HG02610 (cell line): Measurements from ENCODE around the gene DNMT1.
"Not testable (repeated sequence)": the region's sequence is repeated elsewhere in the genome, so short reads cannot be mapped to it uniquely, and the experiment has no call there.

Experiments
- ATAC-seq: cut with Tn5 transposase; IDR thresholded peaks from one replicate; pipeline ENCODE4 v1.9.1; 2021; ENCODE audit warnings: mild to moderate bottlenecking, moderate library complexity; ENCODE audit not compliant: unreplicated experiment

Gene DNMT1

DNA sequence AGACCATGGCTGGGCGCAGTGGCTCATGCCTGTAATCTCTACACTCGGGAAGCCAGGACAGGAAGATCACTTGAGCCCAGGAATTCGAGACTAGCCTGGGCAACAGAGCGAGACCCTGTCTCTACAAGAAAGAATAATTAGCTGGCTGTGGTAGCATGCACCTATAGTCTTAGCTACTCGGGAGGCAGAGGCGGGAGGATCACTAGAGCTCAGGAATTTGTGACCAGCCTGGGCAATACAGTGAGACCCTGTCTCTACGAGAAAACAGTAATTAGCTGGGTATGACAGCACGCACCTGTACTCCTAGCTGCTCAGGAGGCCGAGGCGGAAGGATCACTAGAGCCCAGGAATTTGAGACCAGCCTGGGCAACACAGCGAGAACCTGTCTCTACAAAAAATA is 7.4 kb downstream of the DNMT1 start:
- no peak for ATAC-seq

DNA sequence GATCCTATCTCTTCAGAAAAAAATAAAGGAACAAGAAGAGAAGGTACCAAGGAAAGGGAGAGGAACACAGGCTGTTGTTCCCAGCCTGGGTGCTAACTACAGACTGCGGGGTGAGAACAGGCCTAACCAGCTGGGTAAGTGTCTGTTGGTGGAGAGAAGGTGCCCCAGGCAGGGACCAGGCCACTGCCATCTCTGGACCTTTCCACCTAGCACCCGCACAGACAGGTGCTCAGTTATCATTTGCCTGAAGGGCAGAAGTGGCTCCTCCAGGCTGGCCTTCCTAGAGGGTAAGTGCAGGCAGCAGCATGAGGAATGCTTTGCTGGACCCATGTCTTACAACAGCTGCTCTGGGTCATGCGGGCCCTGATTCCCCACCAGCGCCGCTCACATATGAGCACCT is 10.1 kb downstream of the DNMT1 start:
- no peak for ATAC-seq

DNA sequence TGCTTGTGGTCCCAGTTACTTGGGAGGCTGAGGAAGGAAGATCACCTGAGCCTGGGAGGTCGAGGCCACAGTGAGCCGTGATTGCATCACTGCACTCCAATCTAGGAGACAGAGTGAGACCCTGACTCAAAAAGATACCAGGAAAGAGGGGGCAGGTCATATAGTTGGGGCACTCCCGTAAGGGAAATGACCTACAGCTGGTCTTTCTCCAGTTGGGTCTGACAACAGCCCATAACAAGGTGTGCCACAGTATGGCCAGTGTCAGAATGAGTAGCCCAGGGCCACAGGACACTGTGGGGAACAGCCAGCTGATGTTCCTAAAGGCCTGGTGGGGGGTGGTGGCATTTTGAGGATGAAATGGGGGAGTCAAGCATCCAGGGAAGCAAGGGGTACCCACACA is 10.8 kb downstream of the DNMT1 start:
- ATAC-seq, result no peak

DNA sequence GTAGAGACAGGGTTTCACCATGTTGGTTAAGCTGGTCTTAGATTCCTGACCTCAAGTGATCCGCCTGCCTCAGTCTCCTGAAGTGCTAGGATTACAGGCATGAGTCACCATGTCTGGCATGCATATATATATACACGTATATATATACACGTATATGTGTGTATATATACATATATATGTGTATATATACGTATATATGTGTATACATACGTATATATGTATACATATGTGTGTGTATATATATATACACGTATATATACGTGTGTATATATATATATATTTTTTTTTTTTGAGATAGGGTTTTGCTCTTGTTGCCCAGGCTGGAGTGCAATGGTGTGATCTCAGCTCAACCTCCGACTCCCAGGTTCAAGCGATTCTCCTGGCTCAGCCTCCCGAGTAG is 11.9 kb downstream of the DNMT1 start:
- ATAC-seq, result no peak

DNA sequence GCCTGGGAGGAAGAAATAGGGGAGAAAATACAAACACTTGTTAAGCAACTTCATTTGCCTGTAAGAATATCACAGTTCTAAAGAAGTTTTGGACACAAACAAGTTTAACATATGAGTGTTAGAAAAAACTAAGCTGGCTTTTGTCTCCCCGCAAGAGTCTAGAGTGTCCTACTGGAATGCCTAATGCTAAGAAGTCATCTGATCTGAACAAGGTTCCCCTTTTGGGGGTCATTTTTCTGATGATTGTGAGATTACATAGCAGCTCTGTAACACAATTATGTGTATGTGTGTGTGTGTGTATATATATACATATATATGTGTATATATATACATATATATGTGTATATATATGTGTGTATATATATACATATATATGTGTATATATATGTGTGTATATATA is 12.7 kb downstream of the DNMT1 start:
- ATAC-seq, result no peak

DNA sequence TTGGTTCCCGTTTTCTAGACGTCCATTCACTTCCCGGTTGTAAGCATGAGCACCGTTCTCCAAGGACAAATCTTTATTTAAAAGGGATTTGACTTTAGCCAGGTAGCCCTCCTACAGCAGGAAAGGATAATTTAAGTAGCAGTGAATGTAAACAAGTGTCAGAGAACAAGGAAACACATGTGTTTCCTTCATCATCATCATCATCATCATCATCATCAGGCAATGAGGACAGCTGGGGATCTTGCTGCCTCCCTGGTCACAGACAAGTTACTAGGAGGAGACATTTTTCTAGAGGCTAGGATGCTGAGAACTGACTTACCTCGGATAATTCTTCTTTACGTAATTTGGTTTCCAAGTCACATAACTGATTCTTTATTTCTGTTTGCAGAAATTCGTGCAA is 14.3 kb downstream of the DNMT1 start:
- ATAC-seq, result no peak

DNA sequence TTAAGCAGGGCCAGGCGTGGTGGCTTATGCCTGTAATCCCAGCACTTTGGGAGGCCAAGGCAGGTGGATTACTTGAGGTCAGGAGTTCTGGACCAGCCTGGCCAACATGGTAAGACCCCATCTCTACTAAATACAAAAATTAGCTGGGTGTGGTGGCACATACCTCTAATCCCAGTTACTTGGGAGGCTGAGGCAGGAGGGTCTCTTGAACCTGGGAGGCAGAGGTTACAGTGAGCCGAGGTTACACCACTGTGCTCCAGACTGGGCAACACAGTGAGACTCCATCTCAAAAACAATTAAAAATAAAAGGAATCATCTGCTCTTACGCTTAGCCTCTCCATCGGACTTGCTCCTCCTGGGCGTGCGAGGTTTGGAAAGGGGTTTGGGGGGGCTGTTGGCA is 14.7 kb downstream of the DNMT1 start:
- ATAC-seq, result not testable (repeated sequence)

DNA sequence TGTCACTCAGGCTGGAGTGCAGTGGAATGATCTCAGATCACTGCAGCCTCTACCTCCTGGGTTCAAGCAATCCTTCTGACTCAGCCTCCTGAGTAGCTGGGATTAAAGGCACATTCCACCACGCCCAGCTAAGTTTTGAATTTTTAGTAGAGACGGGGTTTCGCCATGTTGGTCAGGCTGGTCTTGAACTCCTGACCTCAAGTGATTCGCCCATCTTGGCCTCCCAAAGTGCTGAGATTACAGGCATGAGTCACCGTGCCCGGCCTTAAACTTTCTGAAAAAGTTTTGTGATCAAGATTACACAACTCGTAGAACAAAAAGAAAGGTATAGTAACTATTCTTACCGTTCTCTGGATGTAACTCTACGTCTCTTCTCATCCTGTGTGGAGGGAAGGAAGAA is 21.2 kb downstream of the DNMT1 start:
- no peak for ATAC-seq

DNA sequence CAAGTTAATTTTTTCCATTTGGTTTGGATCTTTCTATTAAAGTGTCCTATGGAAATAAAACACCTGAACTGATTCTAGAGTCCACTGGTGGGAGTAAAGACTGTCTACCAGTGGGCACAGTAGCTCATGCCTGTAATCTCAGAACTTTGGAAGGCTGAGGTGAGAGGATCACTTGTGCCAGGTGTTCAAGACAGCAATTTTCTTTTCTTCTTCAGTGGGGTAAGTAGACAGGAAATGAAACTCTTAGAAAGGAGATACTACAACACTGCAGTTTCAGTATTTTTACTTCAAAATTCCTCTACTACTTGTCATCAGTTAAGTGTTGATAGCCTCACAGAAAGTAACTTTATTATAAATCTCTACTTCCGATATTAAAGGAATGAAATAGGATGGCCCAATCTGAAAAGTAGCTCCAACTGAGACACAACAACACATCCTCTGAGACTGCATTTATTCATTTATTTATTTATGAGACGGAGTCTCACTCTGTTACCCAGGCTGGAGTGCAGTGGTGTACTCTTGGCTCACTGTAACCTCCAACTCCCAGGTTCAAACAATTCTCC is 26.3 kb downstream of the DNMT1 start:
- no peak for ATAC-seq

DNA sequence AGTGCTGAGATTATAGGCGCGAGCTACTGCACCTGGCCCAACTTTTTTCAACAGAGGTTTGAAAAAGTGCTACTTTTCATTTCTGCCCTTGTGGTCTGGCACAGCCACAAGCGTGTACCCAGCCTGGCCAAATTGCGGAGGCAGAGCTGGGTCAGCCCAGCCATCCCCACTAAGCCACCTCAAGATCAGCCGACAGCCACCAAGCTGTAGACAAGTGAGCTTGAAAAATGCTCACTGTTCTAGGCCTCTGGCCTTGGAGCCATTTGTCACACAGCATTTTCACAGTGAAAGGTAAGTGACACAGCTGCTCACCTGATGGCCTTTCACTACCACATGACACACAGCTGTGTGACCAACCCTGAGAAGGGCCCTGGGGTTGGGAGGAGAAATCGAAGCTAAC is 27.3 kb downstream of the DNMT1 start:
- no peak for ATAC-seq

DNA sequence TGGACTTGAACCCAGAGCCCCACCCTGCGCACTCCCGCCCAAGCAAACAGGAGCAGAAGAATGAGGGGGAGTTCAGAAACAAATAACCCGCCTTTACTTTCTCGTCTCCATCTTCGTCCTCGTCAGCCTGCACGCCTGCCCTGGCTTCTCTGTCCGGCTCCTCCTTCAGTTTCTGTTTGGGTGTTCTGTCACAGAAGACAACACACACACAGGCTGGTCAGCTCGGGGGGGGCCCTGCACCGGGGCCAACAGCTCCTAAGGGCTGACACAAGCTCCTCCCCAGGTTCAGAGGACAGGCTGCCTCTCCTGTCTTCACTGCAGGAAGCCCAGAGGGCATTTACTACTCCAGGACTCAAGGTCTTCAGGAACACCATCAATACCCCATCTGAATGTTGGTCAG is 28.3 kb downstream of the DNMT1 start:
- ATAC-seq, result not testable (repeated sequence)

DNA sequence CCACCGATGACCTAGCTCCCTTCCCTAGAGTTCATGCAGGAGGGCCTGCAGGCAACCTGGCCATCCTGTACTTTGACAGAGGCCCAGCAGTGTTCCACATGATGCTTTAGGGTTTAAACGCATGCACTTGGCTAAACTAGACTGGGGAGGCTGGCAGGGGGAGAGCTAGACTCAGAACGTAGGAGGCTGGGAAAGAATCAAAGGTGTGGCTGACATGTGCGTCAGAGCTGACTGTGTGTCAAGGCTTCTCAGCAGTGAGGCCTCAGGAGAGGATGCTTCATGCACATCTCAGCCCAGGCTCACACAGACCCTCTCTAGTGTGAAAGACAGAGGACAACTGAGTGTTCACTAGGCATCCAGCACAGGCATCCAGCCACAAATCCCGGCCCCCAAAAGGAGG is 28.7 kb downstream of the DNMT1 start:
- ATAC-seq, result no peak

DNA sequence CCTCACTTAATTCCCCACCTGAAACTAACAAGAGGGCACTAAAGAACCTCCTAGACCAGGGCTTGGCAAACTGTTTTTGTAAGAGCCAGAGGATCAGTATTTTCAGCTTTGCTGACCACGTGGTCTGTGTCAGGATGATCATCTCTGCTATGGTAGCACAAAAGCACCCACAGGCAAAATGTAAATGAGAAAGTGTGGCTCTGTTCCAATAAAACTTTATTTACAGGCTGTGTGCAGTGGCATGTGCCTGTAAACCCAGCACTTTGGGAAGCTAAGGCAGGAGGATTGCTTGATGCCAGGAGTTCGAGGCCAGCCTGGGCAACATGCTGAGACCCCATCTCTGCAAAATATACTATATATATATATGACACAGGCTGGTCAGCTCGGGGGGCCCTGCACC is 31.2 kb downstream of the DNMT1 start:
- ATAC-seq, result no peak

DNA sequence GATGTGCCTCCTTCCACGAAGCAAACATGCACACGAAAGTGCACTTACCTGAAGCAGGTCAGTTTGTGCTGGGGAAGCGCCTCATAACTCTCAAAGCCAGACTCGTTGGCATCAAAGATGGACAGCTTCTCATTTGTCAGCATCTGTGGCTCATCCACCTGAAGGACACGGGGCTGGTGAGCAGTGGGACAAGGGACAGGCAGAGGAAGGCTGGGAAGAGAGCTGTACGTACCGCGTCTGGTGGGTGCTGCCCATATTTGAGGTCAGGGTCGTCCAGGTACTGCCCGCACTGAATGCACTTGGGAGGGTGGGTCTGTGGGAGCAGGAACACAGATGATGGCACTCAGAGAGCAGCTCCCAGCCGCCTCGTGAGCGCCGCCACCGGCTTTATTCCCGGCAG is 35.1 kb downstream of the DNMT1 start:
- no peak for ATAC-seq

DNA sequence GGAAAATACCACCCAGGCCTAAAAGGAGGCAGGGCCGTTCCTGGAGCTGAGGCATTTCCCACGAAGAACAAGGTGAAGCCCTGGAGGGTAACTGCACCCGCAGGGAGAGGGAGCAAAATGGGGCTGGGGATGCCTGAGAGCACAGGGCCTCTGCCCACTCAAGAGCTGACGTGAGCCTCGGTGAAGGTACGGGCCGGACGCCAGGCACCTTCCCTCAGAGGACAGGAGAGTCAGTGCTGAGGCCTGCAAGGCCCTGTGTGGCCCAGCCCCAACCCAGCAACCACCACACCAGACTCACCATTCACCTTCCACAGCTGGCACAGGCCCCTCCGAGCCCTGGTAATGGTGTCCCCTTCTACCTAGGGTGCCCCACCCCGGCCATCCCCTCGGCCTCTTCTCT is 36.3 kb downstream of the DNMT1 start:
- no peak for ATAC-seq

DNA sequence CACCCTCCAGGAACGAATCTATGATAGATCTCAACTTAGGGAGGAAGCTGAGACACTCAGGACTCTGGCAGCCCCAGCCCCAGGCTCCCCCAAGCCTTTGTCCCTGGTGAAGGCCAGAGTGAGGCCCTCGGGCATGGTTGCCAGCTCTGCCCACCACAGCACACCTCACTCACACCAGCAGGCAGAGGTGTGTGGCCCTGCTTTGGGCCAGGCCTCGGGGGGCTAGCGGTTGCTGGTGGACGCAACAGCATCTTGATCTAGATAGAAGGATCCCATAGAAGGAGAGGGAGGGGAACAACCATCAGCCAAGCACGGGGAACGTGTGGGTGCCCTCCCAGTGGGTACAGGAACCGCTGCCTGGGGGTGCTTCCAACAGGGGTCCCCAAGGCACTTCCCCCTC is 36.7 kb downstream of the DNMT1 start:
- no peak for ATAC-seq

DNA sequence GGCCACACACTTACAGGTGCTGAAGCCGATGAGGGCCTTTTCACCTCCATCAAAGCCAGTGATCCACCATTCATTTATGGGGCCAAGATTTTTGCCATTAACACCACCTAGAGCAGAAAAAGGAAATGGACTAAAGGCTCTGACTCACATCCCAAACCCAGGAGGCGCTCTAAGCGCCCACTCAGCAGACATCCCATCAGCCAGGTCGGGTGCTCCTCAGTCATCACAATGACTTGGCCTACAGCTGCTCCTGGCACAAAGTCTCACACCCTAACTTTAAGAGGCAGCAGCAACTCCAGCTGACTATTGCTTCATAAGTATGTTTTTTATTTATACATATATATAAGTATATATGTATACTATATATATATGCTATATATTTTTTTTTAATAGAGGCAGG is 38.9 kb downstream of the DNMT1 start:
- no peak for ATAC-seq

DNA sequence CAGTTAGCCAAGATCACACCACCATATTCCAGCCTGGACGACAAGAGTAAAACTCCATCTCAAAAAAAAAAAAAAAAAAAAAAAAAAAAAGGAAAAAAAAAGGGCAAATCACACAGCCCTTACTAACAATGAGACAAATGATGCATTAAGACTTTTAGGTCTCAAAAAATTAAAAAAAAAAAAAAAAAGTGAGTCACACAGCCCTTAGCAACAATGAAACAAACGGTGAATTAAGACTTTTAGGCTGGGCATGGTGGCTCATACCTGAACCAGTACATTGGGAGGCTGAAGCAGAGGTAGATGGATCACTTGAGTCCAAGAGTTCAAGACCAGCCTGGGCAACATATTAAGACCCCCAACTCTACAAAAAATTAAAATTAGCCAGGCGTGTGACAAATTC is 42.7 kb downstream of the DNMT1 start:
- no peak for ATAC-seq

DNA sequence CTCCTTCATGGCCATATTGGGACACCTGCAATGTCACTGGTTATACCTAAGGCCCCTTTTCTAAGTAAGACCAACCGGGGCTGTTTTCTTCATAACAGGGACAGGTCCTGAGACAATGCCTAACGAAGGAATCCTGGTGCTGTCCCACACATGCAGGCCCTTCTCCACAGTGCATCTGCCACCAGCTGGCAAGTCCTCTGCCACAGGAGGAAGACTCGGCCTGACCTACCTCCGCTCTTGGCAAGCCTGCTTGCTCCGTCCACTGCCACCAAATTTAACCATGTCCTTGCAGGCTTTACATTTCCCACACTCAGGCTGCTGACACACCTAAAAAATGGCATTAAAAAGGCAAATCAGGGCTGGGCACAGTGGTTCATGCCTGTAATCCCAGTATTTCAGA is 43.2 kb downstream of the DNMT1 start:
- ATAC-seq, result no peak

DNA sequence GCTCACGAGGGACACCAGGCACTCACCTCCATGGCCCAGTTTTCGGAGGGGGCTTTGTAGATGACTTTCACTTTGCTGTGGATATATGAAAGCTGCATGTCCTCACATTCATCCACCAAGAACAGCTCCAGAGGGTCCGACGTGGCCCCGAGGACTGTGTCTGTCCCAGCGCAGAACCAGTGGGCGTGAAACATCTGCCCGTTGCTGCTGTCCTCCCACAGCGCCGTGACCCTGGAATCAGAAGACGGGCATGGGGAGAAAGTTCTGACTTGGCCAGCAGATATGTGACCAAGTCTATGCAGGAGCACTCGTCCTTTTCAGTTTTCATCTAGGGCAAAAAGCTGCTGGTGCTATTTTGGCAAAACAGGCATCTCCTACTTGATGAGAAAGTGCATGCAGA is 45.3 kb downstream of the DNMT1 start:
- no peak for ATAC-seq

DNA sequence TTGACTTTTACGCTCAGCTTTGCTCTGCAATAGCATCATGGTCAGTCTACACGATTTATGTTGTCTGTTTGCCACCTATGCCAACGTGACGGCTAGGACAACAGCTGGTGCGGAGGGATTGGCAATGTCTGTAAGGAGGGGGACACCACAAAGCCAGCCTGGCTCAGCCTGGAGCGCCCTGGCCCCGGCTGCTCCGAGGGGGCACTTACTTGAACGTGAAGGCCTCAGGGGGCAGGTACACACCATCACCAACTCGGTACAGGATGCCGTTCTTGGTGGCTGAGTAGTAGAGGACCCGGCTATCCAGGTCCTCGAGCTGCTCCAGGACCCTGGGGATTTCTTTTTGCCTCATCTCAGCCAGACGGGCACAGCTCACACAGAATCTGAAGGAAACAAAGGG is 48.6 kb downstream of the DNMT1 start:
- no peak for ATAC-seq

DNA sequence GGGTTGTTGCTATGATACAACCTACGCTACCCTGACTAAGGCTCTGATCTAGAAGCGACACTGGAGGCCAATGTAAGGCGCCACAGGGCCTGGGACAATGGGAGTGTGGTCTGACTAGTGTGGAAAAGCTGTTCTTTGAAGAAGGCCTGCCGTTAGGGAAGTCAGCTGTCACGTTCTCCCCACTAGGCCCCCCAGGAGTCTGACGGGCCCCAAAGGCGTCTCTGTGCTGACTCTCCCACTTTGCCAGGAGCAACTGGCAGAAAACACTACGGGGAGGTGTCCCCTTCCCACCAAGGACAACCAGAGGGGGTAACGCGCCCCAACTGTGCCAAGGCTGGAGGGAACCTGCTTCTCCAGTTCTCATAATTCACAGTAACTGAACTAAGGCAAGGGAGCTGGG is 49.7 kb downstream of the DNMT1 start:
- ATAC-seq, result no peak

DNA sequence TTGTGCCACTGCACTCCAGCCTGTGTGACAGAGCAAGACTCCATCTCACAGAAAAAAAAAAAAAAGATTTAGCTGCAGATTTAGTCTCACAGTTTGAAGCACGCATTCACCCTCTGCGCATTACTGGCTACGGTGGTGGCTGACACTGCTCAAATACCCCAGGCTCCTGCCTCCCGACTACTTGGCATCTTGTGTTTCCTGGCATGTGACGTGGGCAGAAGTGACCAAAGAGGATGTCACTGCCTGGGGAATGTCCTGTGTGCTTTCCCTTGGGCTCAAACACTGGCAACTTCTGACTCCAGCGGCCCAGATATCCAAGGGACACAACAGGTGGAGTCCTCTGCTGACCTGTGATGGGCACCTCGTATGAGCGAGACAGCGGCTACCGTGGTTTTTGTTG is 50.4 kb downstream of the DNMT1 start:
- no peak for ATAC-seq

DNA sequence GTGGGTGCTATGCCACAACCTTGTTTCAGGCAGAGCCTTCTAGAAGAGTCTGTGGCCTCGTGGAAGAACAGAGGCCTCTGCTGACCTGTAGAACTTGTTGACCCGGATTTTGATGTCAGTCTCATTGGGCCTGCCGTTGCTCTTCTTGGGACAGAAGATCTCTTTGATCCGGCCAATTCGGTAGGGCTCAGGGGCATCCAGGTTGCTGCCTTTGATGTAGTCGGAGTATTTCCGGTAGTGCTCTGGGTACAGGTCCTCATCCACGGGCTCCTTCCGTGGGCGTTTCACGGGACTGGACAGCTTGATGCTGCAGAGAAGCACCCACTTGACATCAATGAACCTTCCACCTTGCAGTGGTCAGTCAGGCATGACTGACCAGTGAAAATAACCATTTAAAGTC is 51.1 kb downstream of the DNMT1 start:
- ATAC-seq, result no peak
